Measurements from ENCODE around the gene ENKD1.

ENKD1 gene

DNA sequence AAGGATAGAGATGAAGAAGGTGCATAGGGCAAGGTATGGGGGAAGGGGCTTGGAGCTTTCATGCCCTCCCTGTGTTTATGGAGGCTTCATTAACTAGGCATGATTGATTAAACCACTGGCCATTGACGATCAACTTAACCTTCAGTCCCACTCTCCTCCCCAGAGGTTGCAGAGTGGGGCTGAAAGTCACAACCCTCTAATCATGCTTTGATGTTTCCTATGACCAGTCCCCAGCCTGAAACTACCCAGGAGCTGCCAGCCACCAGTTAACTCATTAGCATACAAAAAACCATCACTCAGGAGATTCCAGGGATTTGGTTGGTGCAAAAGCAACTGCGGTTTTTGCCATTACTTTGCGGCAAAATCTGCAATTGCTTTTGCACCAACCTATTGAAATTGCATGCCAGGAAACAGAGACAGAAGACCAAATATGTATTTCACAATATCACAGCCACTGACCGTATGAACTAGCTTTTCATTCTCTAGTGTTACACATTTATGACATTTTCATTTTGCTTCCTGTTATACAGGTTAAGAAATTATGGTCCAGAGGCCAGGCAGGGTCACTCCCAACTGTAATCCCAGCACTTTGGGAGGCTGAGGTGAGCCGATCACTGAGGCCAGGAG, 47.2 kb upstream of the ENKD1 start:
- no peak for TF ChIP-seq EZH2phosphoT487 (IDR thresholded peaks at IDR 0.05; ENCODE audit: borderline replicate concordance, low read length)
- TF ChIP-seq, protein P1, sequence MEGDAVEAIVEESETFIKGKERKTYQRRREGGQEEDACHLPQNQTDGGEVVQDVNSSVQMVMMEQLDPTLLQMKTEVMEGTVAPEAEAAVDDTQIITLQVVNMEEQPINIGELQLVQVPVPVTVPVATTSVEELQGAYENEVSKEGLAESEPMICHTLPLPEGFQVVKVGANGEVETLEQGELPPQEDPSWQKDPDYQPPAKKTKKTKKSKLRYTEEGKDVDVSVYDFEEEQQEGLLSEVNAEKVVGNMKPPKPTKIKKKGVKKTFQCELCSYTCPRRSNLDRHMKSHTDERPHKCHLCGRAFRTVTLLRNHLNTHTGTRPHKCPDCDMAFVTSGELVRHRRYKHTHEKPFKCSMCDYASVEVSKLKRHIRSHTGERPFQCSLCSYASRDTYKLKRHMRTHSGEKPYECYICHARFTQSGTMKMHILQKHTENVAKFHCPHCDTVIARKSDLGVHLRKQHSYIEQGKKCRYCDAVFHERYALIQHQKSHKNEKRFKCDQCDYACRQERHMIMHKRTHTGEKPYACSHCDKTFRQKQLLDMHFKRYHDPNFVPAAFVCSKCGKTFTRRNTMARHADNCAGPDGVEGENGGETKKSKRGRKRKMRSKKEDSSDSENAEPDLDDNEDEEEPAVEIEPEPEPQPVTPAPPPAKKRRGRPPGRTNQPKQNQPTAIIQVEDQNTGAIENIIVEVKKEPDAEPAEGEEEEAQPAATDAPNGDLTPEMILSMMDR (IDR thresholded peaks at IDR 0.05; ENCODE audit: low read depth, low read length, poor library complexity, severe bottlenecking): no peak
- Histone ChIP-seq H3F3A (ENCODE audit: control insufficient read depth, insufficient read depth) (no peaks in the 10 kb centered on the region), H4K20me1 (ENCODE audit: control insufficient read depth, insufficient read depth, low read depth, low read length) (0 out of 2 replicates have a peak, but pooled peaks cover 2% of the 10 kb centered on the region), H3K27ac (ENCODE audit: low read depth, low read length) (no peak overlapping the region), H3K4me3 (ENCODE audit: low read length) (no peak overlapping the region), H3K4me1 (ENCODE audit: control insufficient read depth, low read length) (peaks cover 19% of the 10 kb centered on the region), H3K79me2 (ENCODE audit: control insufficient read depth, low read length) (peaks cover 67% of the 10 kb centered on the region), H3K9me2 (replicated peaks; ENCODE audit: control insufficient read depth, low read length) (no peaks in the 10 kb centered on the region), H3K9me3 (ENCODE audit: control insufficient read depth, insufficient read depth, low read length) (no peaks in the 10 kb centered on the region), H3K4me2 (ENCODE audit: low read length) (no peak overlapping the region), H3K27me3 (ENCODE audit: control insufficient read depth, low read length) (no peaks in the 10 kb centered on the region), H3K36me3 (ENCODE audit: control insufficient read depth, low read length) (no peaks in the 10 kb centered on the region)

DNA sequence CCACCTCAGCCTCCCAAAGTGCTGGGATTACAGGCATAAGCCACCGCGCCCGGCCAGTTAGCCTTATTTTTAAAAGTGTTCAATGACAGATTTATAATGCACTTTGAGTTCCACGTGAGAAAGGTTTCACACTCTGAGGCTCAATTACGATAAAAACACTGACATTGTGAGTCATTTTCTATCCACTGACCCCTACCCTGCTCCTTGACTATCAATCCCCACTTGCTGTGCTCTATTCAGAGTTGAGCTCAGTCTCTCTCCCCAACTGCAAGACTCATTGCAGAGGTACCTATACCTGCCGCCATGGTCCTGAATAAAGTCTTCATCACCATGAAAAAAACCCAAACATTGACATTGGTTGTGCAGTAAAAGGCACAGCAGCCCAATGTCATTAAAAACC, 44.1 kb upstream of the ENKD1 start:
- H3K4me1 ChIP-seq (ENCODE audit: control insufficient read depth, low read length): peaks cover 9% of the 10 kb centered on the region; the same call in 1 of the 2 replicates
- H3K4me3 ChIP-seq (ENCODE audit: low read length): no peak overlapping the region
- H3K9me3 ChIP-seq (ENCODE audit: control insufficient read depth, insufficient read depth, low read length): no peaks in the 10 kb centered on the region
- H3K4me2 ChIP-seq (ENCODE audit: low read length): no peak overlapping the region
- H3K27me3 ChIP-seq (ENCODE audit: control insufficient read depth, low read length): no peaks in the 10 kb centered on the region
- H3F3A ChIP-seq (ENCODE audit: control insufficient read depth, insufficient read depth): no peaks in the 10 kb centered on the region
- H3K27ac ChIP-seq (ENCODE audit: low read depth, low read length): no peak overlapping the region
- TF ChIP-seq, protein P1 (IDR thresholded peaks at IDR 0.05; ENCODE audit: low read depth, low read length, poor library complexity, severe bottlenecking): no peak
- TF ChIP-seq EZH2phosphoT487 (IDR thresholded peaks at IDR 0.05; ENCODE audit: borderline replicate concordance, low read length): no peak
- no peaks in the 10 kb centered on the region for H3K9me2 ChIP-seq (replicated peaks; ENCODE audit: control insufficient read depth, low read length)
- H3K36me3 ChIP-seq (ENCODE audit: control insufficient read depth, low read length): no peaks in the 10 kb centered on the region
- peaks cover 55% of the 10 kb centered on the region for H3K79me2 ChIP-seq (ENCODE audit: control insufficient read depth, low read length)
- 0 out of 2 replicates have a peak, but pooled peaks cover 2% of the 10 kb centered on the region for H4K20me1 ChIP-seq (ENCODE audit: control insufficient read depth, insufficient read depth, low read depth, low read length)

DNA sequence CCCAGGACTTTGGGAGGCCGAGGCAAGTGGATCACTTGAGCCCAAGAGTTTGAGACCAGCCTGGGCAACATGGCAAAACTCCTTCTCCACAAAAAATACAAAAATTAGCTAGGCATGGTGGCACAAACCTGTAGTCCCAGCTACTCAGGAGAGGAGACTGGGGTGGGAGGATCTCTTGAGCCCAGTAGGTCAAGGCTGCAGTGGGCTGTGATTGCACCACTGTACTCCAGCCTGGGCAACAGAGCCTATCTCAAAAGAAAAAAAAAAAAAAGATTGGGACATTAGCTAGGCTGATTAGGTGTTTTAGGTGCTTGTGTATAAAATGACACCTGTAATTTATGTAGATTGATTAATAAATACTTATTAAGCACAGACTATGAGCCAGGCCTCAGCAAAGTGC, 42.5 kb upstream of the ENKD1 start:
- Histone ChIP-seq H3K79me2 (ENCODE audit: control insufficient read depth, low read length) (peaks cover 52% of the 10 kb centered on the region), H3K4me3 (ENCODE audit: low read length) (no peak overlapping the region), H3K9me2 (replicated peaks; ENCODE audit: control insufficient read depth, low read length) (no peaks in the 10 kb centered on the region), H3K4me1 (ENCODE audit: control insufficient read depth, low read length) (0 out of 2 replicates have a peak, but pooled peaks cover 2% of the 10 kb centered on the region), H3K27me3 (ENCODE audit: control insufficient read depth, low read length) (no peaks in the 10 kb centered on the region), H3K9me3 (ENCODE audit: control insufficient read depth, insufficient read depth, low read length) (no peaks in the 10 kb centered on the region), H3K27ac (ENCODE audit: low read depth, low read length) (no peak overlapping the region), H3K4me2 (ENCODE audit: low read length) (no peak overlapping the region), H3F3A (ENCODE audit: control insufficient read depth, insufficient read depth) (no peaks in the 10 kb centered on the region), H3K36me3 (ENCODE audit: control insufficient read depth, low read length) (no peaks in the 10 kb centered on the region), H4K20me1 (ENCODE audit: control insufficient read depth, insufficient read depth, low read depth, low read length) (0 out of 2 replicates have a peak, but pooled peaks cover 2% of the 10 kb centered on the region)
- TF ChIP-seq, protein P1 (IDR thresholded peaks at IDR 0.05; ENCODE audit: low read depth, low read length, poor library complexity, severe bottlenecking): no peak
- TF ChIP-seq EZH2phosphoT487 (IDR thresholded peaks at IDR 0.05; ENCODE audit: borderline replicate concordance, low read length): no peak

All from DOHH2 (cell line).